BLaER1 (cell line): ENCODE measurements around the gene CFAP100.

ENCODE experiments used
- H3K27ac ChIP-seq: shearing (Covaris generic); formaldehyde crosslinking; 2 replicates; pipeline ENCODE4 v1.8.1; 2022
- H3K27me3 ChIP-seq: shearing (Covaris generic); formaldehyde crosslinking; 2 replicates; pipeline ENCODE4 v1.8.1; 2022
- H3K36me3 ChIP-seq: shearing (Covaris generic); formaldehyde crosslinking; 2 replicates; pipeline ENCODE4 v1.8.1; 2022
- H3K4me1 ChIP-seq: shearing (Covaris generic); formaldehyde crosslinking; 2 replicates; pipeline ENCODE4 v1.8.1; 2022
- H3K4me2 ChIP-seq: shearing (Covaris generic); formaldehyde crosslinking; 2 replicates; pipeline ENCODE4 v1.8.1; 2022
- H3K4me3 ChIP-seq: shearing (Covaris generic); formaldehyde crosslinking; 2 replicates; pipeline ENCODE4 v1.8.1; 2022
- H3K9ac ChIP-seq: shearing (Covaris generic); formaldehyde crosslinking; 2 replicates; pipeline ENCODE4 v1.8.1; 2022
- H3K9me3 ChIP-seq: shearing (Covaris generic); formaldehyde crosslinking; 2 replicates; pipeline ENCODE4 v1.8.1; 2022
- H4K20me1 ChIP-seq: shearing (Covaris generic); formaldehyde crosslinking; 2 replicates; pipeline ENCODE4 v1.8.1; 2022
- Cebpa-rat ChIP-seq: shearing (Covaris generic); IDR thresholded peaks from 2 replicates; pipeline ENCODE4 v1.8.1; 2022

Gene CFAP100

DNA sequence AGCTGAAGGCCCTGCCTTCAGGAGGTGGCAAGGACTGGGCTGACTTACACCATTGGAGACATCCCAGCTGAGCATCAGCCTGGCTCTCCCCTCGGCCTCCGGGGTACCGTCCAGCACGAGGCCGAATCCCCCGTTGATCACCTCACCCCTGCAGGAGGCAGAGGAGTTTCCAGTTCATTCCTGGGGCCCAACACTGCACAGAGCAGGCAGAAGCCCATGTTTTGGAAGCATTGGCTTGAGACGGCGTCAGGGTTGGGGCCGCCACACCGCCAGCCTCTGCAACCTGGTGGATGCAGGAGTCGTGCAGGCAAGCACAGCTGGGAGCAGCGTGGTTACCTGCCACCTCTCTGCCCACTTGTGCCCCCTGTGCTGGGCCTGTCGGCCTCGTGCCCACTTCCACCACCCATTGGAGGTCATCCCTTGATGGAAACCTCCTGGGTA is 88.6 kb downstream of the CFAP100 start:
- Histone ChIP-seq H3K9ac (no peak overlapping the region), H4K20me1 (no peaks in the 10 kb centered on the region), H3K27me3 (no peaks in the 10 kb centered on the region), H3K27ac (no peak overlapping the region), H3K4me1 (peaks cover 36% of the 10 kb centered on the region), H3K4me3 (no peak overlapping the region), H3K36me3 (no peaks in the 10 kb centered on the region), H3K4me2 (no peak overlapping the region), H3K9me3 (no peaks in the 10 kb centered on the region)
- TF ChIP-seq Cebpa-rat: no peak

DNA sequence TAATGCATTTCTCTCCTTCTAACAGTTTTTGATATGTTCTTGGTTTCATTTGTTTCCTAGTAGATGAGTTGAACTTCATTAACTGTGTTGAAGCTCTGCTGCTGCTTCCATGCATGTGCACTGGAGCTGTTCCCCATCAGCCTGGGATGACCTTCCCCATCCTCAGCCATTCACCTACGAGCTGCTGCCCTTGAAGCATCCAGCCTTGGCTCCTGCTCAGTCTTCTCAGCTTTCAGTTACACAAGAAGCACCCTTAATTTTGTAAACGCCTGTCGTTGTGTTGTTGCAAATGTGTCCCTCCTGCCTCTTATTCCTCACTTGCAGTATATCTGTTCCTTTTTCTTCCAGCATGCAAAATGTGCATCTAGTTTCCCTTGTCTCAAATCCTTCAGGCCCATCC is 89.4 kb downstream of the CFAP100 start:
- Histone ChIP-seq H4K20me1 (no peaks in the 10 kb centered on the region), H3K27me3 (no peaks in the 10 kb centered on the region), H3K27ac (no peak overlapping the region), H3K4me2 (no peak overlapping the region), H3K9me3 (no peaks in the 10 kb centered on the region), H3K9ac (no peak overlapping the region), H3K4me3 (no peak overlapping the region), H3K36me3 (no peaks in the 10 kb centered on the region), H3K4me1 (peaks cover 44% of the 10 kb centered on the region)
- TF ChIP-seq Cebpa-rat: no peak

DNA sequence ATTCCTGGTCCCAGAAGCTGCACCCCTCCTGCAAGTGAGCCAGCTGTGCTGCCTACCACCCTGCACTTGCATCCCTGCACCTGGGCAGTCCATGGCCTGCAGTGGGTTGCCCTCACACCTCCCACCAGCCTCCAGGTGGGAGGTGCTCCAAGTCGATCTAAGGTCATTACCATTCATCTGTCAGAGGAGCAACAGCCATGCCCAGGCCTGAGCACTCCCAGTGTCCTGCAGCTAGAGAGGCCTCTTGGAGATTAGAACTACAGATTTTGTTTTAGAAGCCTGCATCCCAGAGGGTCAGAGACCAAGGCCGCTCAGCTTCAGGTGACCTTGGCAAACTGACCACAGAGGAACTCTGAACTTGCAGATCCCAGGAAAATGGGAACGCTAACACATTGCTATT is 90.0 kb downstream of the CFAP100 start:
- no peak overlapping the region for H3K4me3 ChIP-seq
- no peaks in the 10 kb centered on the region for H3K27me3 ChIP-seq
- no peak overlapping the region for H3K27ac ChIP-seq
- no peak for TF ChIP-seq Cebpa-rat
- no peaks in the 10 kb centered on the region for H4K20me1 ChIP-seq
- H3K9me3 ChIP-seq: no peaks in the 10 kb centered on the region
- peaks cover 49% of the 10 kb centered on the region for H3K4me1 ChIP-seq
- H3K4me2 ChIP-seq: no peak overlapping the region
- no peak overlapping the region for H3K9ac ChIP-seq
- H3K36me3 ChIP-seq: no peaks in the 10 kb centered on the region

DNA sequence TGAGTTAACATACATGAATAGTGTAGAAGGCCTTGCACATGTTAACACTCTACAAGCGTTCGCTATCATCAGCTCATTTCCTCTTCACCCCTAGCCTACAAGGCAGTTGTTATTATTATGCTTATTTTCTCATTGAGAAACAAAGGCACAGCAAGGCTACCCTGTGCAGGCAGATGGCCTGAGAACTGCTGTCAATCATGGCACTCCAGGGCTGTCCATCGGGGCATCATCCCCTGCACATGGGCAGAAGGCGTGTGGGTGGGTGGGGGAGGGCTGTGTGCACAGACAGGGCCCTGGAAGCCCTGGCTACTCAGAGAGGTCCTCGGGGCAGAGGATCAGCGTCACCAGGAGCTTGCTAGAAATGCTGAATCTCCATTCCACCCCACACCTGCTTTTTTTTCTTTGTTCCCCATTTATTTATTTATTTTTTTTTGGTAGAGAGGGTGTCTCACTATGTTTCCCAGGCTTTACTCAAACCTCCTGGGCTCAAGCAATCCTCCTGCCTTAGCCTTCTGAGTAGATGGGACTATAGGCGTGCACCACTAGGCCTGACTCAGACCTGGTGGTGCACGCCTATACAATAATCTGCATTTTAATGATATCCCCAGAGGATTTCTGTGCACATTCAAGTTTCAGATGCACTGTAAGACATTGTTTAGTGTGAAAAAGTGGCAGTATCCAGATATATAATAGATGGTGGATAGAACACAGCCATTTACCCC is 90.6 kb downstream of the CFAP100 start:
- no peaks in the 10 kb centered on the region for H3K9me3 ChIP-seq
- no peak overlapping the region for H3K4me3 ChIP-seq
- H3K4me2 ChIP-seq: peak overlapping the region; percentile 83
- H3K9ac ChIP-seq: no peak overlapping the region
- peaks cover 51% of the 10 kb centered on the region for H3K4me1 ChIP-seq
- no peaks in the 10 kb centered on the region for H3K27me3 ChIP-seq
- H3K27ac ChIP-seq: no peak overlapping the region
- H4K20me1 ChIP-seq: no peaks in the 10 kb centered on the region
- no peaks in the 10 kb centered on the region for H3K36me3 ChIP-seq
- no peak for TF ChIP-seq Cebpa-rat

DNA sequence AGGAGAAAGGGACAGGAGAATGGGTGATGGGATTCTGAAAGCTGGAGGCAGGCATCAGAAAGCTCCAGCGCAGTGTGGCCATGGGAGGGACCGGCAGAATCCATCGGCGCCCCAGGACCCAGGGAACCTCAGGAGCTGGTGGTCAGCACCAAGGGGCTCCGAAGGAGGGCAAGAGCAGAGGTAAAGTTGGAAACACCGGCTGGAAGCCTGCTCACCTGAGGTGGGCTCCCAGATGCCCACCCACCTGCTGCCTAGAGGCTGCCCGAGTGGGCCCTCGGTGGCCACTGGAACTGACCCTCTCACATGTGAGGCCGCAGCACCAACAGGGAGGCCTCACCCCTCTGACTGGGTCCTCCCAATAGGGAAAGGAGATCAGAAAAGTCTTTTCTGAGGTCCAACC is 91.2 kb downstream of the CFAP100 start:
- Histone ChIP-seq H3K4me2 (peak overlapping the region; percentile 83), H3K9me3 (no peaks in the 10 kb centered on the region), H3K4me3 (no peak overlapping the region), H3K27me3 (no peaks in the 10 kb centered on the region), H3K4me1 (peaks cover 55% of the 10 kb centered on the region), H4K20me1 (no peaks in the 10 kb centered on the region), H3K27ac (peak overlapping the region; percentile 26; the same call in 1 of the 2 replicates), H3K9ac (no peak overlapping the region), H3K36me3 (no peaks in the 10 kb centered on the region)
- no peak for TF ChIP-seq Cebpa-rat
